ENCODE measurements around the gene UPF3B. TPM values are rescaled to one million over a fixed set of nuclear protein-coding genes. Genes with fewer than 3 reads are reported as not detected.

The UPF3B gene
- total and polyA plus RNA-seq, 10 of the 15 experiments (the other 5 are each of a cell fraction or from before 2014, with no cell fraction given), result 5.7 to 35.3 (median 22.1) TPM

DNA sequence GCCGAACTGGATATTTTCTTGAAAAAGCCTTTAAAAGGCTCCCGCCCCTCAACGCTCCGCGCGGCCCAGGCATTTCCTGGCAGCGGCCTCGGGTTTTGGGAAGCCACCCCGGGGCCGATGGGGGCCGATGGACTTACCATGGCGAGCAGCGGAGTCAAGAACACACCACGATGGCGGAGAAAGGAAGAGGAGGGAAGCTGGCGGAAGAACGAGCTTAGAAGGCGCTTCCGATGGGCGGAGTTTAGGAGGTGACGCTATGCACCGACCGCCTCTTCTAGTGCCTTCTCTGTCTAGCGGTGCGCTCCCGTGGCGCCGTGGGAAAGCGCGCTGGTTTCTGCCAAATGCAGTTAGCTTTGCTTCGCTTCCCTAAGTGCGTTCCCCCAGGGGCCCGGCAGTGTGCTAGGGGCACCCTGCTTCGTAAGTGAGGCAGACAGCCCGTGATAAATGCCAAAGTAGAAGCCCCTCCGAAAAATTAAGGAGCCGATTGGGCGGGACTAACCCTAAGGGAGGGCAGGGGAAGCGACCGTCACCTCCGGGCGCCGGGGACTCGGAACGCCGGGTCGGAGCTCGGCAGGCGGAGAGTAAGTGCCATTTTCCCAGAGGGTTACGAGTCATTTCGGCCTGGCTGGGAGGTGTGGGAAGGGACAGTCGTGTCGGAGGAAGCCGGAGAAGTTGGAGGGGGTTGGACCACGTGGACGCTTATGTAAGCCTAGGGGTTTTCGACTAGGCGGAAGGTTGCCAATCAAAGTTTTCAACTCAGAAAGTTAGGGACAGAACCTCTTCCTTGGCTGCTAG is 61.1 kb downstream of the UPF3B start, which contains the start of gene RPL39 (continued):
- TF ChIP-seq, protein P1, sequence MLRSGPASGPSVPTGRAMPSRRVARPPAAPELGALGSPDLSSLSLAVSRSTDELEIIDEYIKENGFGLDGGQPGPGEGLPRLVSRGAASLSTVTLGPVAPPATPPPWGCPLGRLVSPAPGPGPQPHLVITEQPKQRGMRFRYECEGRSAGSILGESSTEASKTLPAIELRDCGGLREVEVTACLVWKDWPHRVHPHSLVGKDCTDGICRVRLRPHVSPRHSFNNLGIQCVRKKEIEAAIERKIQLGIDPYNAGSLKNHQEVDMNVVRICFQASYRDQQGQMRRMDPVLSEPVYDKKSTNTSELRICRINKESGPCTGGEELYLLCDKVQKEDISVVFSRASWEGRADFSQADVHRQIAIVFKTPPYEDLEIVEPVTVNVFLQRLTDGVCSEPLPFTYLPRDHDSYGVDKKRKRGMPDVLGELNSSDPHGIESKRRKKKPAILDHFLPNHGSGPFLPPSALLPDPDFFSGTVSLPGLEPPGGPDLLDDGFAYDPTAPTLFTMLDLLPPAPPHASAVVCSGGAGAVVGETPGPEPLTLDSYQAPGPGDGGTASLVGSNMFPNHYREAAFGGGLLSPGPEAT (IDR thresholded peaks at IDR 0.05; ENCODE audit: low read depth), result peak; percentile 35; the same call in 1 of the 2 replicates
- TF ChIP-seq SMARCA5 (IDR thresholded peaks at IDR 0.05) (no peak), GABPA (IDR thresholded peaks at IDR 0.05; ENCODE audit: low read depth) (peak; percentile 67; the same call in 1 of the 2 replicates), GATAD2B (conservative IDR thresholded peaks at IDR 0.05; ENCODE audit: low read depth) (peak; percentile 46; the same call in 1 of the 2 replicates), MEF2B (IDR thresholded peaks at IDR 0.05; ENCODE audit: partially characterized antibody, poor library complexity, severe bottlenecking) (peak; percentile 74), YY1 (IDR thresholded peaks at IDR 0.05; ENCODE audit: low read depth, low read length) (peak; percentile 88), NFYB (IDR thresholded peaks at IDR 0.05; ENCODE audit: insufficient read depth, low read depth, low read length) (no peak), EP300 (IDR thresholded peaks at IDR 0.05; ENCODE audit: borderline replicate concordance in 1 of 2, control insufficient read depth in 1 of 2, low read depth in 2 of 2, low read length in 2 of 2) (no peak), CREB1 (IDR thresholded peaks at IDR 0.05; ENCODE audit: low read depth) (peak; percentile 44; the same call in 1 of the 2 replicates), RAD51 (IDR thresholded peaks at IDR 0.05) (peak; percentile 44; the same call in 1 of the 2 replicates), ZSCAN29 (IDR thresholded peaks at IDR 0.05) (no peak), ETV6 (conservative IDR thresholded peaks at IDR 0.05 in 1 of 2, IDR thresholded peaks at IDR 0.05 in 1 of 2; ENCODE audit: borderline replicate concordance in 1 of 2, low read depth in 1 of 2) (peak in 1 of 2 experiments; percentile 19; a peak in 1 of 4 replicates), TAF1 (IDR thresholded peaks at IDR 0.05; ENCODE audit: borderline replicate concordance, low read depth, low read length) (peak; percentile 93; the same call in 1 of the 2 replicates), MYC (IDR thresholded peaks at IDR 0.05; ENCODE audit: insufficient read depth, insufficient read length, insufficient replicate concordance, low read length, severe bottlenecking) (peak; percentile 46), POLR2AphosphoS5 (IDR thresholded peaks at IDR 0.05; ENCODE audit: low read length) (peak; percentile 98)
- TF ChIP-seq, protein P2, sequence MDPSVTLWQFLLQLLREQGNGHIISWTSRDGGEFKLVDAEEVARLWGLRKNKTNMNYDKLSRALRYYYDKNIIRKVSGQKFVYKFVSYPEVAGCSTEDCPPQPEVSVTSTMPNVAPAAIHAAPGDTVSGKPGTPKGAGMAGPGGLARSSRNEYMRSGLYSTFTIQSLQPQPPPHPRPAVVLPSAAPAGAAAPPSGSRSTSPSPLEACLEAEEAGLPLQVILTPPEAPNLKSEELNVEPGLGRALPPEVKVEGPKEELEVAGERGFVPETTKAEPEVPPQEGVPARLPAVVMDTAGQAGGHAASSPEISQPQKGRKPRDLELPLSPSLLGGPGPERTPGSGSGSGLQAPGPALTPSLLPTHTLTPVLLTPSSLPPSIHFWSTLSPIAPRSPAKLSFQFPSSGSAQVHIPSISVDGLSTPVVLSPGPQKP (IDR thresholded peaks at IDR 0.05; ENCODE audit: low read depth, low read length), result 0 out of 2 replicates have a peak, but pooled peaks have one; percentile 21
- TF ChIP-seq, protein P3, sequence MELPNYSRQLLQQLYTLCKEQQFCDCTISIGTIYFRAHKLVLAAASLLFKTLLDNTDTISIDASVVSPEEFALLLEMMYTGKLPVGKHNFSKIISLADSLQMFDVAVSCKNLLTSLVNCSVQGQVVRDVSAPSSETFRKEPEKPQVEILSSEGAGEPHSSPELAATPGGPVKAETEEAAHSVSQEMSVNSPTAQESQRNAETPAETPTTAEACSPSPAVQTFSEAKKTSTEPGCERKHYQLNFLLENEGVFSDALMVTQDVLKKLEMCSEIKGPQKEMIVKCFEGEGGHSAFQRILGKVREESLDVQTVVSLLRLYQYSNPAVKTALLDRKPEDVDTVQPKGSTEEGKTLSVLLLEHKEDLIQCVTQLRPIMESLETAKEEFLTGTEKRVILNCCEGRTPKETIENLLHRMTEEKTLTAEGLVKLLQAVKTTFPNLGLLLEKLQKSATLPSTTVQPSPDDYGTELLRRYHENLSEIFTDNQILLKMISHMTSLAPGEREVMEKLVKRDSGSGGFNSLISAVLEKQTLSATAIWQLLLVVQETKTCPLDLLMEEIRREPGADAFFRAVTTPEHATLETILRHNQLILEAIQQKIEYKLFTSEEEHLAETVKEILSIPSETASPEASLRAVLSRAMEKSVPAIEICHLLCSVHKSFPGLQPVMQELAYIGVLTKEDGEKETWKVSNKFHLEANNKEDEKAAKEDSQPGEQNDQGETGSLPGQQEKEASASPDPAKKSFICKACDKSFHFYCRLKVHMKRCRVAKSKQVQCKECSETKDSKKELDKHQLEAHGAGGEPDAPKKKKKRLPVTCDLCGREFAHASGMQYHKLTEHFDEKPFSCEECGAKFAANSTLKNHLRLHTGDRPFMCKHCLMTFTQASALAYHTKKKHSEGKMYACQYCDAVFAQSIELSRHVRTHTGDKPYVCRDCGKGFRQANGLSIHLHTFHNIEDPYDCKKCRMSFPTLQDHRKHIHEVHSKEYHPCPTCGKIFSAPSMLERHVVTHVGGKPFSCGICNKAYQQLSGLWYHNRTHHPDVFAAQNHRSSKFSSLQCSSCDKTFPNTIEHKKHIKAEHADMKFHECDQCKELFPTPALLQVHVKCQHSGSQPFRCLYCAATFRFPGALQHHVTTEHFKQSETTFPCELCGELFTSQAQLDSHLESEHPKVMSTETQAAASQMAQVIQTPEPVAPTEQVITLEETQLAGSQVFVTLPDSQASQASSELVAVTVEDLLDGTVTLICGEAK (IDR thresholded peaks at IDR 0.05; ENCODE audit: borderline replicate concordance), result peak; percentile 61; the same call in 1 of the 2 replicates
- TF ChIP-seq, protein P4, sequence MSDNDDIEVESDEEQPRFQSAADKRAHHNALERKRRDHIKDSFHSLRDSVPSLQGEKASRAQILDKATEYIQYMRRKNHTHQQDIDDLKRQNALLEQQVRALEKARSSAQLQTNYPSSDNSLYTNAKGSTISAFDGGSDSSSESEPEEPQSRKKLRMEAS (IDR thresholded peaks at IDR 0.05; ENCODE audit: low read depth, low read length), result peak; percentile 32; the same call in 1 of the 2 replicates
- TF ChIP-seq, protein P5, sequence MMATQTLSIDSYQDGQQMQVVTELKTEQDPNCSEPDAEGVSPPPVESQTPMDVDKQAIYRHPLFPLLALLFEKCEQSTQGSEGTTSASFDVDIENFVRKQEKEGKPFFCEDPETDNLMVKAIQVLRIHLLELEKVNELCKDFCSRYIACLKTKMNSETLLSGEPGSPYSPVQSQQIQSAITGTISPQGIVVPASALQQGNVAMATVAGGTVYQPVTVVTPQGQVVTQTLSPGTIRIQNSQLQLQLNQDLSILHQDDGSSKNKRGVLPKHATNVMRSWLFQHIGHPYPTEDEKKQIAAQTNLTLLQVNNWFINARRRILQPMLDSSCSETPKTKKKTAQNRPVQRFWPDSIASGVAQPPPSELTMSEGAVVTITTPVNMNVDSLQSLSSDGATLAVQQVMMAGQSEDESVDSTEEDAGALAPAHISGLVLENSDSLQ (IDR thresholded peaks at IDR 0.05), result peak; percentile 85
